A549 treated with DMSO at 1 μM for 4 hours (cell line): ENCODE data around the gene SFI1. TPM values are rescaled to one million over a fixed set of nuclear protein-coding genes. Genes with fewer than 3 reads are reported as not detected.

Experiments
- total RNA-seq: library from RNA; stranded (reverse); fragments of 200-300 nt; extraction: Qiagen RNA extraction; gene quantifications from 5 replicates; pipeline ENCODE4 v1.2.3, GENCODE V29; 2022; ENCODE audit warnings: low read depth

The SFI1 gene
- 8.3 to 12.3 TPM (median 11.6 TPM) in 5 replicates for total RNA-seq

DNA sequence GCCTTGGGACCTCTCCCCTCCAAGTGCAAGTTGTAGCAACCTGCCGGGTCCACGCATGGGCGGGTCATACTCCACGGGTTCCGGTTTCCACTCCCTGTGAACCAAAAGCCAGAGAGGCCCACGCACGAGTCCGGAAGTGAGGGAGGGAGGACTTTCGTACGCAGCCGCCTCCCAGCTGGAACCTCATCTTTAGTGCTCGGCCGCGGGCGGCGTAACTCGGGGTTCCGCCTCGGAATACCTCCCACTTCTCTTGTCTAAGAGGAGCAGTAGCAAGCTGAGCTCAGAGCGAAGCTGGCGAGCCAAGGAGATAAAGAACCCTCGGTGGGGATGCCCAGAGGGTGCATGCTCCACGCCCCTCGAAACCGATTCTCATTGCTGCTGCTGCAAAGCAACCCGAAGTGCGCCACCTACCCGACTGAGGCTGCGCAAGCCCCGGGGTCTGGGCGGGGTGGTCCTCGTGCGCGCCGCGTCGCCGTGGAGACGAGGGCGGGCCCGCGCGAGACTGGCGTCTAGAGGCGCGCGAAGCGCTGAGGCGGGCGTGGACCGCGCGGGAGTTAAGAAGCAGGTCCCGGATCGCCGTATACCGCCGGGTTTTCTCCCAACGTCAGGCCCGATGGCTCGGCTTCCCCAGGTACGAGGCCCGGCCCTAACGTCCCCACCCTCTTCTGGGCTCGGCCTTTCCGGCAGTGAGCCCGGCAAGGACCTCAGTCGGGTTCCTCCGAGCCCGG lies at the start of gene SFI1:
TSS of gene SFI1 (plus strand) at position 530 of the 728 bp plus-strand sequence. CDS start 11,749 bp downstream, outside the sequence.

GRCh38 chr22:31489632-31490495 lies 6.5 kb upstream of the SFI1 start, which contains the start of gene EIF4ENIF1:
Gene EIF4ENIF1, minus strand, starts transcription at chr22:31489842. Its CDS starts 1,124 bp downstream, at chr22:31488718.

DNA sequence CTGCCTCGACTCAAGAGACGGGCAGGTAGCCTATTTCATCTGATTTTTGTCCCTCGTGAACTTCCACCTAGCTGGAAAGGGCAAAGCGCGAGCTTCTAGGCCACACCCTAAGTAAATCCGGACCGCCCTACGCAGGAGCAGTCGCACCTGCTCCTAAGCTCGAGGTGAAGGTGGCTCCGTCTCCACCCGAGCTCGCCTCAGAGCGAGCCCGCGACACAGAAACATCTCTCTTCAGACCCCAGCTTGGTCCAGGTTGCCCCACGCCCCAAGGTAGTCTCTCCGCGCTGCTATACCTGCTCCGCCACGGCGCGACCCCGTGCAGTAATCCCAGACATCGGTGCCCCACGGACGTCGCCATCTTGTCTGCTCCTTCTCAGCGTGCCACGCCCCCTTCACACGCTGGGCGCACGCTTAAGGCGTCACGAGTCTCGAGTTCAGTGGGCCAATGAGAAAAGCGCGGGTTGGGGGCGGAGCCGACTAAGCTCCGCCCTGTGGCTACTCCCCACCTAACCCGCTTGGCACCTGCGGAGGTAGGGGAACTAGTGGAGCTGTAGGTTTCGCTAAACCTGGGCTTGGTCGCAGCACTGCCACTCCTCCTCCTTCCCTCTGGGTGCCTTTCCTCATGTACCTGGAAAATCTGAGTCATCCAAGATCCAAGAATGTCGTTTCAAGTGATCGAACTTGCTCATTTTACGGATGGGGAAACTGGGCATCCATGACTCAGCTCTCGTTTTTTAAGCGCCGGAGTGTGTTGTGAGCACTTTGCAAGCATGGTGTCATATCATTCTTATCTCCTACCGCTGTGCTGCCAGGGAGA lies 165.7 kb downstream of the SFI1 start, which contains the start of gene PISD:
TSS of gene PISD (minus strand) at position 365 of the 817 bp plus-strand sequence. CDS start at position 358, 7 bp downstream.

Other genes with a start within 250 kb of the SFI1 start
- gene PIK3IP1, start 204.0 kb upstream of the SFI1 start, total RNA-seq, result 1.2 to 2.1 TPM (median 1.3 TPM) in 5 replicates
- gene PATZ1, start 150.2 kb upstream of the SFI1 start, total RNA-seq, result 19.9 to 22.1 TPM (median 21.2 TPM) in 5 replicates
- 55.5 to 92.9 TPM (median 61.2 TPM) in 5 replicates for gene DRG1, start 96.9 kb upstream of the SFI1 start, total RNA-seq
- 12.7 to 17.2 TPM (median 13.1 TPM) in 5 replicates for gene EIF4ENIF1, start 6.7 kb upstream of the SFI1 start, total RNA-seq
- 23.0 to 32.5 TPM (median 29.0 TPM) in 5 replicates for gene PISD, start 165.7 kb downstream of the SFI1 start, total RNA-seq